ENCODE results near the gene ARHGAP27. TPM values are rescaled to one million over a fixed set of nuclear protein-coding genes. Genes with fewer than 3 reads are reported as not detected.

Gene ARHGAP27
- total RNA-seq, 1 donor from 2014 or later = 1.4 TPM

DNA sequence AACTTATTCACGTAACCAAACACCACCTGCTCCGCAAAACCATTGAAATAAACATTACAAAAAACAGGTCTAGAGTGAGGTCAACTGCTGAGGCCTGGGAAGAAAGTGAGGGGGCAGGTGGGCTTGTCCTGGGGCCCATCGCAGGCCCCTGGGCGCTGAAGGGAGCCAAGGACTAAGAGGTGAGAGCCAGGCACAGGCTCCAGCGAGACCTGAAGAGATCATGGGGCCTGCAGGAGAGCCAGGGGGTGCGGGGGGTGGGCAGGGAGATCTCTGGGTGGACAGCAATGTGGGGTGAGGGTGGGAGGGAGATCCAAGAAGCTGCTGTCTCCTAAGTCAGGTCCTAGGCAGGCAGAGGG is 7.9 kb downstream of the ARHGAP27 start:
- Mint-ChIP-seq H3K27ac (ENCODE audit: unreplicated experiment) (no peak overlapping the region), H3K36me3 (ENCODE audit: low read depth) (no peaks in the 10 kb centered on the region), H3K27me3 (ENCODE audit: low read depth) (peaks cover 63% of the 10 kb centered on the region), H3K4me1 (peaks cover 12% of the 10 kb centered on the region), H3K9me3 (no peaks in the 10 kb centered on the region), H3K4me3 (no peak overlapping the region)
- no peak for DNase-seq (ENCODE audit: low read depth, low spot score)
- TF ChIP-seq, protein P1, sequence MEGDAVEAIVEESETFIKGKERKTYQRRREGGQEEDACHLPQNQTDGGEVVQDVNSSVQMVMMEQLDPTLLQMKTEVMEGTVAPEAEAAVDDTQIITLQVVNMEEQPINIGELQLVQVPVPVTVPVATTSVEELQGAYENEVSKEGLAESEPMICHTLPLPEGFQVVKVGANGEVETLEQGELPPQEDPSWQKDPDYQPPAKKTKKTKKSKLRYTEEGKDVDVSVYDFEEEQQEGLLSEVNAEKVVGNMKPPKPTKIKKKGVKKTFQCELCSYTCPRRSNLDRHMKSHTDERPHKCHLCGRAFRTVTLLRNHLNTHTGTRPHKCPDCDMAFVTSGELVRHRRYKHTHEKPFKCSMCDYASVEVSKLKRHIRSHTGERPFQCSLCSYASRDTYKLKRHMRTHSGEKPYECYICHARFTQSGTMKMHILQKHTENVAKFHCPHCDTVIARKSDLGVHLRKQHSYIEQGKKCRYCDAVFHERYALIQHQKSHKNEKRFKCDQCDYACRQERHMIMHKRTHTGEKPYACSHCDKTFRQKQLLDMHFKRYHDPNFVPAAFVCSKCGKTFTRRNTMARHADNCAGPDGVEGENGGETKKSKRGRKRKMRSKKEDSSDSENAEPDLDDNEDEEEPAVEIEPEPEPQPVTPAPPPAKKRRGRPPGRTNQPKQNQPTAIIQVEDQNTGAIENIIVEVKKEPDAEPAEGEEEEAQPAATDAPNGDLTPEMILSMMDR (conservative IDR thresholded peaks at IDR 0.05) = no peak

DNA sequence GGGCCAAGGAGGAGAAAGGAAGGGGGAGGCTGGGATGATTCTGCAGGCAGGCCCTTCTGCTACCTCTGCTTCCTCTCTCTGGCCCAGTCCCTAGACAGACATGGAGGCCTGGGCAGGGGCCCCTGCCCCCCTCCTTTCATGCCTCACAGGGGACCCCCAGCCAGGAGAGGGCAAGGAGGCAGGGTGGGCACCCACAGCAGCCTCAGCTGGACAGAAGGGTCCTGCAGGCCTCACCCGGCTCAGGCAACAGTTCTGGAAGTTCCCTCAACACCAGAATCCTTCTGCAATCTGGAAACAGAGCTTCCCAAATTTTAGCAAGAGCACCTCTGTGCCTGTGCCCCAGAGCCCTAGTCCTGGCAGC is 8.7 kb downstream of the ARHGAP27 start:
- TF ChIP-seq, protein P1 (conservative IDR thresholded peaks at IDR 0.05) = no peak
- H3K27ac Mint-ChIP-seq (ENCODE audit: unreplicated experiment) = no peak overlapping the region
- H3K9me3 Mint-ChIP-seq = no peaks in the 10 kb centered on the region
- peaks cover 9% of the 10 kb centered on the region for H3K4me1 Mint-ChIP-seq
- H3K27me3 Mint-ChIP-seq (ENCODE audit: low read depth) = peaks cover 60% of the 10 kb centered on the region
- no peak for DNase-seq (ENCODE audit: low read depth, low spot score)
- no peaks in the 10 kb centered on the region for H3K36me3 Mint-ChIP-seq (ENCODE audit: low read depth)
- no peak overlapping the region for H3K4me3 Mint-ChIP-seq

DNA sequence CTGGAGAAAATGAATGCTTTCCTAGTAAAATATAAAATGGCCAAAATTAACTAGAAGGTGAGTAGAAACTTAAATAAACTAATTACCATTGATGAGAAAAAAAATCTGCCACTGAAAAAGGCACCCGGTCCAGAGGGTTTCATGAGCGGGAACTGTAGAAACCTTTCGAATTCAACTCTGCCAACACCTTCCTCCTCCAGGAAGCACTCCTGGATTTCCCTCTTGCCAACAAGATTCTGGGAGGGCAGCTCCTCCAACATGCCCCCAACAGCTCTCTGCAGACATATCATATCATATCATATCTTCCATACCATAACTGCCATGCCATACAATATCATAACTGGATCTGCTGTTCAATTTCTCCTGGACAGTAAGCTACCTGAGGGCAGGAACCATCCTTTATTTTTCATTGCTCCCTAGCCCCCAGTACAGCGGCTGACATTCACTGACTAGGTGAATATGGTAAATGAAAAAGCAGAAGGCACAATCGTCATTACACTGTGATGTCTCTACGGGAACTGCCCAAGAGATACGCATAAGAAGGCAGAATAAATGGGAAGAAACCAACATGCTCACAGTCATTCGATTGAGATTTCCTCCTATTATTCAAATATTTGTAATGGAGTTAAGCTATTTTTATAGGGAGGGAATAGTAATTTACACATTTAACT is 9.2 kb downstream of the ARHGAP27 start:
- Mint-ChIP-seq H3K36me3 (ENCODE audit: low read depth) (no peaks in the 10 kb centered on the region), H3K9me3 (no peaks in the 10 kb centered on the region), H3K27me3 (ENCODE audit: low read depth) (peaks cover 55% of the 10 kb centered on the region), H3K4me1 (peaks cover 3% of the 10 kb centered on the region), H3K4me3 (no peak overlapping the region), H3K27ac (ENCODE audit: unreplicated experiment) (no peak overlapping the region)
- TF ChIP-seq, protein P1 (conservative IDR thresholded peaks at IDR 0.05) = no peak
- no peak for DNase-seq (ENCODE audit: low read depth, low spot score)

DNA sequence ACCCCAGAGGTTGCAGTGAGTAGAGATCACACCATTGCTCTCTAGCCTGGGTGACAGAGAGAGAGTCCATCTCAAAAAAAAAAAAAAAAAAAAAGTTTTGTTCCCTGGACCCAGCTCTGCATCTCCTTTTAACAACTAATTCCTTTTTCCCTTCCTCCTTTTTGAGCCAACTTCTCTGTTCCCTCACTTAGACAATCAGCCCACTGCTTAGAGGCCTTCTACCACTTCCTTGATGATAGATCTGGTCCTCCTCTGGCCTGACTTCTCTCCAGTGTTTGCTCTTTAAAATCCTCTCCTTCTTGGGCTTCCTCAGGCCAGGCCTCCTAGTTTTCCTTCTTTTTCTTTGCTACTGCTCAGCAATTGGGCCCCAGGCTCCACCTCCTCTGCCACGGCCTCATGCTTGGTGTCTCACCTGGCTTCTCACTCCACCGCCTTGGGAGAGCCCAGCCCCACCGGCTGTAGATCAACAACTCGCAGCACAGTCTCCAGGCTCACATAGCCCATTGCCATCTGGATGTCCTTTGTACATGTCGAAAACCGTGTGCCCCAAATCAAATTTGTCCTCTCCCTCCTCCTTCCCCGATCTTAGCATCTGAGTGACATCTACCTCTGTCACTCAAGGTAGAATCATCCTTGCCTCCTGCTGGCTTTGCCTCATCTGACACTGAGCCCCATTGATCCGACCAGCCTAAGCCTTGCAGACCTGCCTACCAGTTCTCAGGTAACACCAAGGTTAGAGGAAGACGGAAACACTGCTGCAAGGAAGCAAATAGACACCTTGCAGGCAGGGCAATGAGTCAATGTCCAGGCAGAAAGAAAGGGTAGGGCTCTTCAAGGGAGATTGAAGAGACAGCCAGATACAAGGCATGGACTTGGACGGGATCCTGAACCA is 17.4 kb downstream of the ARHGAP27 start:
- no peak for DNase-seq (ENCODE audit: low read depth, low spot score)
- Mint-ChIP-seq H3K4me1 (peaks cover 13% of the 10 kb centered on the region), H3K4me3 (no peak overlapping the region), H3K27me3 (ENCODE audit: low read depth) (peaks cover 7% of the 10 kb centered on the region), H3K27ac (ENCODE audit: unreplicated experiment) (no peak overlapping the region), H3K36me3 (ENCODE audit: low read depth) (no peaks in the 10 kb centered on the region), H3K9me3 (no peaks in the 10 kb centered on the region)
- TF ChIP-seq, protein P1 (conservative IDR thresholded peaks at IDR 0.05) = no peak

DNA sequence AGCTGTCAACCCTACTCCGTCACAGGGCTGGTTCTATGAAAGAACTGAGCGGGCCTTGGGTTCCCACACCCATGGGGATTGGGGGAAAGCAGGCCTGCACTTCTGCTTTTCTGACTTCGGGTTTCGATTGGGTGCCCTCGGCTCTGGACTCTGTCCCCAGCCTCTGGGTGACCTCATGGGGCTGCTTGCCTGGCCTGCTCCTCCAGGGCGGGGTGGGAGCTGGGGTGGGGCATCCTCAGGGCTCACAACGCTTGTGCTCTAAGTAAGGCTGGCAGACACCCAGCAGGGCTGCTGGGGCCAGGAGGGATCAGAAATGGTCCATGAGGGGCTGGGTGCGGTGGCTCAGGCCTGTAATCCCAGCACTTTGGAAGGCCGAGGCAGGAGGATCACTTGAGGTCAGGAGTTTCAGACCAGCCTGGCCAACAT is 19.2 kb downstream of the ARHGAP27 start:
- TF ChIP-seq, protein P1 (conservative IDR thresholded peaks at IDR 0.05) = no peak
- peaks cover 20% of the 10 kb centered on the region for H3K4me1 Mint-ChIP-seq

More for the DNA sequence above, 19.2 kb downstream of the ARHGAP27 start:
- H3K4me3 Mint-ChIP-seq = no peak overlapping the region
- H3K36me3 Mint-ChIP-seq (ENCODE audit: low read depth) = no peaks in the 10 kb centered on the region
- H3K9me3 Mint-ChIP-seq = no peaks in the 10 kb centered on the region
- no peaks in the 10 kb centered on the region for H3K27me3 Mint-ChIP-seq (ENCODE audit: low read depth)
- DNase-seq (ENCODE audit: low read depth, low spot score) = no peak
- H3K27ac Mint-ChIP-seq (ENCODE audit: unreplicated experiment) = no peak overlapping the region

Measured in neural crest cell (in vitro differentiated cells).